LNCAP (cell line): ENCODE results near the gene UBE2Q1.

ENCODE experiments used
- TF ChIP-seq, protein P1 (sequence below): fragments of 450-650 bp; IDR thresholded peaks from 2 replicates; pipeline ENCODE4 v1.5.1; 2017; ENCODE audit warnings: mild to moderate bottlenecking

UBE2Q1 gene

DNA sequence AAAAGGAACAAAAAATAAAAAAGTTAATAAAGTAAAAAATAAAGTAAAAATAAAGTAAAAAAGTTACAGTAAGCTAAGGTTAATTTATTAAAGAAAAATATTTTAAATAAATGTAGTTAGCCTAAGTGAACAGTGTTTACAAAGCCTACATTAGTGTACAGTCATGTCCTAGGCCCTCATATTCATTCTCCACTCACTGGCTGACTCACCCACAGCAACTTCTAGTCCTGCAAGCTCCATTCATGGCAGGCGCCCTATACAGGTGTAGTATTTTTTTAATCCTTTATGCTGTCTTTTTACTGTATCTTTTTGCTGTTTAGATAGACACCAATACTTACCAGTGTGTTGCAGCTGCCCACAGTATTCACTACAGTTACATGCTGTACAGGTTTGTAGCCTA, 37.2 kb upstream of the UBE2Q1 start:
- TF ChIP-seq, protein P1, sequence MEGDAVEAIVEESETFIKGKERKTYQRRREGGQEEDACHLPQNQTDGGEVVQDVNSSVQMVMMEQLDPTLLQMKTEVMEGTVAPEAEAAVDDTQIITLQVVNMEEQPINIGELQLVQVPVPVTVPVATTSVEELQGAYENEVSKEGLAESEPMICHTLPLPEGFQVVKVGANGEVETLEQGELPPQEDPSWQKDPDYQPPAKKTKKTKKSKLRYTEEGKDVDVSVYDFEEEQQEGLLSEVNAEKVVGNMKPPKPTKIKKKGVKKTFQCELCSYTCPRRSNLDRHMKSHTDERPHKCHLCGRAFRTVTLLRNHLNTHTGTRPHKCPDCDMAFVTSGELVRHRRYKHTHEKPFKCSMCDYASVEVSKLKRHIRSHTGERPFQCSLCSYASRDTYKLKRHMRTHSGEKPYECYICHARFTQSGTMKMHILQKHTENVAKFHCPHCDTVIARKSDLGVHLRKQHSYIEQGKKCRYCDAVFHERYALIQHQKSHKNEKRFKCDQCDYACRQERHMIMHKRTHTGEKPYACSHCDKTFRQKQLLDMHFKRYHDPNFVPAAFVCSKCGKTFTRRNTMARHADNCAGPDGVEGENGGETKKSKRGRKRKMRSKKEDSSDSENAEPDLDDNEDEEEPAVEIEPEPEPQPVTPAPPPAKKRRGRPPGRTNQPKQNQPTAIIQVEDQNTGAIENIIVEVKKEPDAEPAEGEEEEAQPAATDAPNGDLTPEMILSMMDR = no peak

DNA sequence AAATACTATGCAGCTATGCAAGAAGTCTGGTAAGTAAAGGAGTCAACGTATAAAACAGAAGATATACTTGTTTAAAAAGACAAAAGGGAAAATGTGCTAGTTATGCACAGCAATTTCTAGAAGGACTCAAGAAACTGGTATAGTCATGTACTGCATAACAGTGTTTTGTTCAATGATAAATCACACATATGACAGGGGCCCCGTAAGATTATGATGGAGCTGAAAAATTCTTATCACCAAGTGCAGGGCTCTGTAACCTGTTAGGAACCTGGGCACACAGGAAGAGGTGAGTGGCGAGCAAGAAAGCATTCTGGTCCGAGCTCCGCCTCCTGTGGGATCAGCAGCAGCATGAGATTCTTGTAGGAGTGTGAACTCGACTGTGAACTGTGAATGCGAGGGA, 36.3 kb upstream of the UBE2Q1 start:
- TF ChIP-seq, protein P1 = no peak

DNA sequence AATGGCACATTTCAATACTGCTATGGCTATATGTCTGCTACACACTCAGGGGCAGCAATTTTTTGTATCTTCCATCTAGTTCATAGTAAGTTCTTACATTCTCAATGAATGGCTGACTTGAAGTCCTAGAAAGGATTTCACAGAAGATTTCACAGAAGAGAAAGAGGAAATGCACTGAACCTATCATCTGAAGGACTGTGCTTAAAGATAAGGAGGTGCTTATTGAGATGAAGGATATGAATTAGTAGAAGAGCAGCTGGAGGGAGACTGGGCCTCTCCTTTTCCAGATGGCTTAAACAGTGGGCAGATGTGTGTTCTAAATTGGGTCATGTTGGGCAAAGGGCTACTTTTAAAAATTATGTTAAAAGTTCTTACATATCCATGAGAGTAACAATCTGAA, 34.9 kb upstream of the UBE2Q1 start:
- TF ChIP-seq, protein P1 = no peak

DNA sequence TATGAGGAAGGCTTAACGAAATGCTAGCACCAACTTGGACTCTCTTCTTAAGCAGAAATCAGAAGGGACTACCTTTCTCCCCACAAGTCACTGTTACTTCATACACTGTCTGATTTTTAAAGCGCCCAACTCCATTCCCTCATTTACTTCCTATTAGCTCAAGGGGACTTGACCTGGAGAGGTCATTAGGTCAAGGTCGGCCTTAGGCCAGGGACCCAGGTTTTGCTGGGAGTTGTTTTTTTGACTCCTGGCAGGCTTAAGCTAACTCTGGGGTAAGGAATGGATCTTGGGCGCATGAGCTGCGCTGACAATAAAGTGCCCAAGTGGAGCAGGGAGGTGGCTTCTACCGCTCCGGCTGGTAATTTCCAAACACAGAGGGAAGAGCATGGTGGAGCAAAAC, 32.7 kb upstream of the UBE2Q1 start:
- TF ChIP-seq, protein P1 = no peak

DNA sequence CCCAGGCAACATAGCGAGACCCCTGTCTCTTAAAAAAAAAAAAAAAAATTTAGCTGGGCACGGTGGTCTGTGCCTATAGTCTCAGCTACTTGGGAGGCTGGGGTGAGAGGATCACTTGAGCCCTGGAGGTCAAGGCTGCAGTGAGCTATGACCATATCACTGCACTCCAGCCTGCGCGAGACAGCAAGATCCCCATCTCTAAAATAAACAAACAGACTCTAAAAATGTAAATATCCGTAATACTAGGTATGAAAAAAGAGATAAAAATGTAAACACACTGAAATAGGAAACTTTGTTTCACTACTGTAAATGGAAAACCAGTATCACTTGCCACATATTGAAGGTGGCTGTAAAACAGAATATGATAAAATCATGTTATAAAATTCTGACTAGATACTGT, 32.3 kb upstream of the UBE2Q1 start:
- TF ChIP-seq, protein P1 = no peak

DNA sequence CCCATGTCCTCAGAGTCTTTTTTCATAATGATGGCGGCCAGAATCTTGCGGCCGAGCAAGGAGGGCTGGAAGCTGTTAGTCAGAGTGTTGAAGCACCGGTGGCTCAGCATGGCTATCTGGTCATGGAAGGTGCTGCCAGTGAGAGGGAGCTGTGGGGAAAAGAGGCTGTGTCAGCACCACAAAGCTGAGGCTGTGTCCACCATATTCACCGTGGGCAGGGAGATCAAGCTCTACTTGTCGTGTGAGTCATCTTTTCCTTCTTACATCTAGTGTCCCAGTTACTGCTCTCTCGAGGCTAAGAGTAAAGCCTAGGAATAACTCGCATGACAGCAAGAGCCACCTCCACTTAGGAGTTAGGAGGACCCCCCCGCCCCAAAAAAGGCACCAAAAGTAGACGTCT, 31.3 kb upstream of the UBE2Q1 start:
- TF ChIP-seq, protein P1 = no peak

DNA sequence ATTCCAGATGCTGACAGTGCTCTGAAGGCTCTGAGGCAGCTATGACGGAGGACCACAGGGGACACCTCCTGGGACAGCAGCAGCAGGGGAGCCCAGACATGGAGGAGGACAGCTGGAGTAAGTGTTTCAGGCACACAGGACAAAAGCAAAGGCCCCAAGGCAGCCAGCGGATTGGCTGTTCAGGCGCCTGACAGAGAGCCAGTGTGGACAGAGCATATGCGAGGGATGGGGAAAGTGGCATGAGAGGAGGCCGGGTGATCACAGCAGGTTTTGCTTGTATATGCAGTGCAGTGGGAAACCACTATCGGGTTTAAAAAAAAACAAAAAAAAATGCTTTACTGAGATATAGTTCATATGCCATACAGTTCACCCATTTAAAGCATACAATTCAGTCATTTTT, 28.2 kb upstream of the UBE2Q1 start:
- TF ChIP-seq, protein P1 = no peak

DNA sequence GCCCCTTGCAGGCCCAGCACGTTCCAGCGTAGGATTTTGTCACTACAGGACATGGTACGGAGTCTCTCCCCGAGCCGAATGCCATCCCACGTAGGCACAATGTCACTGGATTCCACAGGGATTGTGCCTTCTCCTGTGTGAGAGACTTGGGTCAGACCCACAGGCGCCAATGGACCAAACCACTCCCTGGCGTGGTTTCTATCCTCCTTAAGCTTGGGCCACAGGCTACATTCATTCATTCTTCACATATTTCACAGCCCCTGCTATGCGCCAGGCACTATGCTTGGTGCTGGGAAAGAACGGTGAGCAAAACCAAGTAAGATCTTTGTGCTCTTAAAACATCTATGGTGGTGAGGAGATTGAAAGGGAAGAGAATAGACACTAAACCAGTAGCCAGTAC, 27.8 kb upstream of the UBE2Q1 start:
- TF ChIP-seq, protein P1 = no peak
